Posterior vena cava (tissue), 2 donors: ENCODE results near the gene DLGAP5. TPM values are rescaled to one million over a fixed set of nuclear protein-coding genes. Genes with fewer than 3 reads are reported as not detected.

Experiments
- DNase-seq: peaks from one replicate; pipeline ENCODE4 v3.0.0-alpha.2; 2020; ENCODE audit warnings: low spot score
- intact Hi-C, 2 donors: fragments of 100-400 bp; cut with DNase I; formaldehyde crosslinking; loops; one replicate each; pipeline versions ENCODE4 v1.14.1 to v1.14.2; 2022 to 2023
- long read RNA-seq, 2 donors: library from polyadenylated mRNA; unstranded; transcript quantifications; one replicate each; pipeline ENCODE4 v2.0.0, GENCODE V29; 2020 to 2021
- total RNA-seq, 2 donors: library from RNA; stranded (reverse); fragmentation: NEBNext Ultra II Directional; extraction: Animal tissue kit (Norgen Biotek cat#: 25700); gene quantifications; one replicate each; pipeline ENCODE4 v1.2.1, GENCODE V29; 2021
- donor health status: DM: yes; HTN: yes; CAD: no.
- donor health status: DM: yes; HTN: yes; CAD: no.

The DLGAP5 gene
- under 1 TPM; 0.10 to 0.69 TPM for total RNA-seq
- long read RNA-seq, donor 1 = 0 reads
- long read RNA-seq, donor 2 = 0 reads

- peak; percentile 95 for DNase-seq
- intact Hi-C loops = no loop called here
Observed at GRCh38 chr14:55191203-55192053, at the start of gene DLGAP5. DLGAP5 (minus strand) TSS chr14:55191585; CDS start chr14:55189179, 2,406 bp downstream.

GRCh38 chr14:55240526-55241178 is 49.3 kb upstream of the DLGAP5 start:
- intact Hi-C loops = no loop called here
- DNase-seq = no peak

GRCh38 chr14:55239320-55239719 is 47.9 kb upstream of the DLGAP5 start:
- DNase-seq = no peak
- intact Hi-C loops = no loop called here

- no peak for DNase-seq
- intact Hi-C loops = no loop called here
Observed at GRCh38 chr14:55238019-55238680, 46.8 kb upstream of the DLGAP5 start.

DNA sequence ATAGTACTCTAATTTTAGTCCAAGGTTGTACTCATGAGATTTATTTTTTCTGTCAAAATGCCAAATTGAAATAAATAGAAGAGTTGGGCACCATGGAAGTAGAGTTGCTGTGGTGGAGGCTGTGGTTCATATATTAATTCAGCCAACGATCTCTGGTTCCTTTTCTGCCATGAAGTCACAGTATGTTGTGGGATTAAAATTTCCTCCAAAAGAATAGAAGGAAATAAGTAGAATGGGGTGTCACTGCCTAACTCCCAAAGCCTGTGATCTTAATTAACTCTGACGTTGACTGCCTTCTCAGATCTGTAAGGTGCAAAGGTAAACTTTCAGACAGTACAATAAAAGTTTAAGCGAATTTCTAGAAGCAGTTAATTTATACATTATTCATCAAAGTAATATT is 42.2 kb upstream of the DLGAP5 start:
- DNase-seq = no peak
- intact Hi-C loops = no loop called here

DNA sequence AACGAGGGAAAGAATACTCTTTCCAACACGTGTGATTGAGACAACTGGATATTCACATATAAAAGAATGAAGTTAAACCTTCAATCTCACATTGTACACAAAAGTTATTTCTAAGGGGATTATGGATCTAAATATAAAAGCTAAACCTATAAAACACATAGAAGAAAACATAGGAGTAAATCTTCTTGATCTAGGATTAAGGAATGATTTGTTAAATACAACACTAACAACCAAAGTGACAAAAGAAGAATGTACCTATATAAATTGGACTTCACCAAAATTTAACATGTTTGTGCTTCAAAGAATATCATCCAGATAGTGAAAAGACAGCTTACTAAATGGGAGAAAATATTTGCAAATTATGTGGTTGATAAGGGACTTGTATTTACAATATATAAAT is 36.9 kb upstream of the DLGAP5 start:
- intact Hi-C loops = no loop called here
- DNase-seq = no peak

- intact Hi-C loops = no loop called here
- no peak for DNase-seq
Observed at GRCh38 chr14:55223364-55223763, 32.0 kb upstream of the DLGAP5 start.

DNA sequence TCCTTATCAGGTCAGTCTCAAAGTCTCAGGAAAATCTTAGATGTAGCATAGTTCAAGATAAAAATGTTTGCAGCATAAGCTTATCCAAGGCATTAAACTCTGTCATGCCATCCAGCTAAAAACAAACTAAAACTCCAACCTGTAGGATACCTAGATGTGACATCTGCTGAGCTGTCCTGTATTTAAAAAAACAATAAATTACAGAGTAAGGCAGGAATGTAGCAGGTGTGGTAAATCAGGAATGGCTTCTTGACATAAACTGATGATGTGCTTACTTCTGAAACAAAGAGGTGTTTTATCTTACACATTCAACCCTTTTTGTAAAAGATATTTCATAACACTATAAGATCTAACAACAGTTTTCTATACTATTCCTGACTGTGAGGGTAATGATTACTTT is 30.6 kb upstream of the DLGAP5 start:
- no peak for DNase-seq
- intact Hi-C loops = no loop called here

DNA sequence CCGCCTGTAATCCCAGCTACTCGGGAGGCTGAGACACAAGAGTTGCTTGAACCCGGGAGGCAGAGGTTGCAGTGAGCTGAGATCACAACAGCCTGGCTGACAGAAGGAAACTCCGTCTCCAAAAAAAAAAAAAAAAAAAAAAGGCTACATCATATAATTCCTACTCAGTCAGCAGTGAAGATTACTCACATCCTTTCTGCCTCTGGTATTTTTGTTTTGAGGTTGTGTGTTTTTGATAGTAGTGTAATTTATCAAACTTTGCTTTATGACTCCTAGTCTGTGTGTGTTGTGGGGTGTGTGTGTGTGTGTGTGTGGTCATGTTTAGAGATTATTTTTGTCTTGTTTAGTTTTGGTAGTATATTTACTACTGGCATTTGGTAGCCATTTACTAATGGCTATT is 29.8 kb upstream of the DLGAP5 start:
- intact Hi-C loops = no loop called here

DNA sequence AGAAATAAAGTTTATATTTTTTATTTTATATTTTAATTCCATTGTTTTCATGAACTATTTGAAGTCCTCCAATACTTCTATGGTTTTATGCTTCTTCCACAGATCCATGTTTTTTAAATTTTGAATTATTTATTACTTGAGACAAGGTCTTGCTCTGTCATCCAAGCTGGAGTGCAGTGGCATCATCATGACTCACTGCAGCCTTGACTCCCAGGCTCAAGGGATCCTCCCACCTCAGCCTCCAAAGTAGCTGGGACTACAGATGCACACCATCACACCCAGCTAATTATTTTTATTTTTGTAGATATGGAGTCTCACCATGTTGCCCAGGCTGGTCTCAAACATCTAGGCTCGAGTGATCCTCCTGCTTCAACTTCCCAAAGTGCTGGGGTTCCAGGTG is 28.8 kb upstream of the DLGAP5 start:
- no peak for DNase-seq
- intact Hi-C loops = no loop called here

More for the DNA sequence above, 29.8 kb upstream of the DLGAP5 start:
- DNase-seq = no peak

- DNase-seq = no peak
- intact Hi-C loops = loop anchor here in 1 of 2 donors (10.0 kb wide), 1 partner anchor 212 kb away; no protein-coding TSS in a partner anchor
Observed at GRCh38 chr14:55212634-55213033, 21.2 kb upstream of the DLGAP5 start.

GRCh38 chr14:55207832-55208231 is 16.4 kb upstream of the DLGAP5 start:
- no peak for DNase-seq
- intact Hi-C loops = no loop called here

DNA sequence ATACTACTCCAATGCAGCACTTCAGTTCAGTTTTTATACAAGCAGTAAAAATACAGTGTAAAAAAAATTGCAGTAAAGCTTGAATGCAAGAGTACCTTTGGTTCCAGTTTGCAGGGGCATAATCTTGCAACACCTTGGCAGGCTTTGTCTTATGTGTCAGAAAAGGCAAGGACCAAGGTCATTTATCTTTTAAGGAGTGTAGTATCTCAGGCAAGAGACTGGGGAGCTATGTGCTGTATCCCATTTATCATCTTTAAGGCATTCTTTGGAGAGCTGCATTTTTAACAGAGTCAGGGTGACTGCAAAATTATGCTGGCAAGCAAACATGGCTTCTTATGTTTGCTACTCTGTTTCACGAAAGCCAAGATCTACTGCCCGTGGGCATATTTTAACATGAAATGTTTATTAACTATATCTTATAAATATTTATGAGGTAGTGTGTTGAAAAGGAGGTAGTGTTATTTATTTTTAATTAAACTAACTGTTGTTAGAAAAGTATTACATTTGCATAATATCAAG is 14.8 kb upstream of the DLGAP5 start:
- no peak for DNase-seq
- intact Hi-C loops = no loop called here

DNA sequence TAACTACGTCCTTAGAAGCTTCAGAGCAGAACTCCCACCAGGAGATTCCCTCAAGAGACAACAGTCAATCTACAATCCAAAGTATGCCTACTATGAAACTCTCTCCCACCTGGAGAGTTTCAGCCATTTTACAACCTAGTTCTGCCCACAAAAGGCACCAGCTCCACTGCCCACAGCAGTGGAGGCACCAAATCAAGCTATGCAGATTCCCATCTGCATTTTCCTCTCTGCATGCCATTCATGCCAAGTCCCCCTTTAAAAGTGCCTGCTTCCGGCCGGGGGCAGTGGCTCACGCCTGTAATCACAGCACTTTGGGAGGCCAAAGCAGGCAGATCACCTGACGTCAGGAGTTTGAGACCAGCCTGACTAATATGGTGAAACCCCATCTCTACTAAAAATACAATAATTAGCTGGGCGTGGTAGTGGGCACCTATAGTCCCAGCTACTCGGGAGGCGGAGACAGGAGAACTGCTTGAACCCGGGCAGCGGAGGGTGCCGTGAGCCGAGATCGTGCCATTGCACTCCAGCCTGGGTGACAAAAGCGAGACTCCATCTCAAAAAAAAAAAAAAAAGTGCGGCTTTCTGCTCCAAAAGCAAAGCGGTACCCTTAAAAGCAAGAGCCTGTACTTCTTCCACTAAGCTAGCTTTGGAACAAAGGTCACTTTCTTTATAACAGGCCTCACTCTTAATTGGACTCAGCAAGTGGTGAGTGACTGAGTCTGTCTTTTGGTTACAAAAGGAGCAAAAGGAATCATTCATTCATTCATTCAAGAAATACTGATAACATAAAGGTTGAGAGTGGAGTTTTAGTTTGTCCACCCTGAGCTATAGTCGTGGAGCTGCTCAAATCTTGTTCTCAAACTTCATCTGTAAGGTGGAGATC is 10.1 kb upstream of the DLGAP5 start:
- intact Hi-C loops = no loop called here
- DNase-seq = no peak

DNA sequence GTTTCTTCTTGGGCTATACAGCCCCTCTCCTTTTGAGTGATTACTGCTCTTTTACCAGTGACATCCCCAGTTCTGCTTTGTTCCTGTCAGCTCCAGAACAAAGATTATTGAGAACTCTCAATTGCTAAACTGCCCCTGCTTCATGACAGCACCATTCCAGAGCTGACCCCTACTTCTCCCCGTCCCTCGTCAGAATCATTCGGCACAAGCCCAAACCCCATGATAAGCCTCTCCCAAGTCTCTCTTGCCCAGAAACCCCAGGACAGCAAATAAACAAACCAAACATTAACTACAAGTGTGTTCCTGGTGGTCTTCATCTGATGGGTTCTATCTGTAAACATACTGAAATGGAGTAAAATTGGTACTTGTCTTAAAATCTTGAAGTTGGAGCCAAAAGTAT is 9.3 kb upstream of the DLGAP5 start:
- DNase-seq = no peak
- intact Hi-C loops = no loop called here

GRCh38 chr14:55198749-55199148 is 7.4 kb upstream of the DLGAP5 start:
- intact Hi-C loops = no loop called here
- DNase-seq = no peak

- intact Hi-C loops = no loop called here
Observed at GRCh38 chr14:55194656-55195355, 3.4 kb upstream of the DLGAP5 start.

GRCh38 chr14:55192054-55192621 is 753 bp upstream of the DLGAP5 start:
- DNase-seq = no peak
- intact Hi-C loops = no loop called here

More at GRCh38 chr14:55194656-55195355, 3.4 kb upstream of the DLGAP5 start:
- DNase-seq = no peak
